Trophoblast cell (in vitro differentiated cells and primary cell): ENCODE measurements around the gene RIPOR2.

Experiments
- DNase-seq, 2 donors: peaks; one replicate each; pipeline ENCODE4 v3.0.0-alpha.2; 2016
- H2AFZ ChIP-seq: 2 replicates; pipeline ENCODE4 v1.6.1; 2013; ENCODE audit warnings: low read length, moderate library complexity, mild to moderate bottlenecking; ENCODE audit not compliant: insufficient read depth, poor library complexity
- H2AK5ac ChIP-seq: 2 replicates; pipeline ENCODE4 v1.6.1; 2013; ENCODE audit warnings: mild to moderate bottlenecking, low read length
- H2BK120ac ChIP-seq: 2 replicates; pipeline ENCODE4 v1.6.1; 2013; ENCODE audit warnings: low read length, mild to moderate bottlenecking, moderate library complexity; ENCODE audit not compliant: insufficient read depth, poor library complexity
- H2BK12ac ChIP-seq: 2 replicates; pipeline ENCODE4 v1.6.1; 2013; ENCODE audit warnings: mild to moderate bottlenecking, low read length, moderate library complexity
- H2BK5ac ChIP-seq: 2 replicates; pipeline ENCODE4 v1.6.1; 2013; ENCODE audit warnings: low read length, low read depth, moderate library complexity, mild to moderate bottlenecking; ENCODE audit not compliant: poor library complexity
- H3K14ac ChIP-seq: 2 replicates; pipeline ENCODE4 v1.6.1; 2013; ENCODE audit warnings: mild to moderate bottlenecking, low read length
- H3K18ac ChIP-seq: 2 replicates; pipeline ENCODE4 v1.6.1; 2013; ENCODE audit warnings: mild to moderate bottlenecking, low read length
- H3K23ac ChIP-seq: 2 replicates; pipeline ENCODE4 v1.6.1; 2013; ENCODE audit warnings: low read length
- H3K27ac ChIP-seq: 2 replicates; pipeline ENCODE4 v1.5.1; 2013; ENCODE audit warnings: low read depth, mild to moderate bottlenecking, inconsistent platforms, low read length, moderate library complexity
- H3K27me3 ChIP-seq: 2 replicates; pipeline ENCODE4 v1.6.1; 2013; ENCODE audit warnings: inconsistent platforms, mild to moderate bottlenecking, low read length, moderate library complexity; ENCODE audit not compliant: insufficient read depth
- H3K36me3 ChIP-seq, 2 experiments: 1 replicate in 1 of 2; 2 replicates in 1 of 2; pipeline ENCODE4 v1.6.1; 2013; ENCODE audit warnings: low read length in 2 of 2, mild to moderate bottlenecking in 2 of 2, moderate library complexity in 1 of 2; ENCODE audit not compliant: insufficient read depth in 2 of 2, control insufficient read depth in 1 of 2
- H3K4ac ChIP-seq: 2 replicates; pipeline ENCODE4 v1.6.1; 2013; ENCODE audit warnings: low read depth, mild to moderate bottlenecking, low read length, moderate library complexity
- H3K4me1 ChIP-seq, 2 experiments: 1 replicate in 1 of 2; 2 replicates in 1 of 2; pipeline ENCODE4 v1.6.1; 2013; ENCODE audit warnings: low read length in 2 of 2, mild to moderate bottlenecking in 2 of 2, moderate library complexity in 1 of 2; ENCODE audit not compliant: insufficient read depth in 2 of 2, control insufficient read depth in 1 of 2
- H3K4me2 ChIP-seq: 2 replicates; pipeline ENCODE4 v1.6.1; 2013; ENCODE audit warnings: inconsistent platforms, mild to moderate bottlenecking, low read length, moderate library complexity
- H3K4me3 ChIP-seq: 2 replicates; pipeline ENCODE4 v1.5.1; 2013; ENCODE audit warnings: mild to moderate bottlenecking, low read depth, low read length, inconsistent platforms
- H3K79me1 ChIP-seq: one replicate; pipeline ENCODE4 v1.6.1; 2013; ENCODE audit warnings: low read length
- H3K79me2 ChIP-seq: 2 replicates; pipeline ENCODE4 v1.6.1; 2013; ENCODE audit warnings: low read length, mild to moderate bottlenecking; ENCODE audit not compliant: control insufficient read depth, insufficient read depth, poor library complexity
- H3K9ac ChIP-seq: 2 replicates; pipeline ENCODE4 v1.6.1; 2013; ENCODE audit warnings: mild to moderate bottlenecking, low read length
- H3K9me3 ChIP-seq: 2 replicates; pipeline ENCODE4 v1.6.1; 2013; ENCODE audit warnings: low read depth, mild to moderate bottlenecking, control low read depth, inconsistent platforms, low read length; ENCODE audit not compliant: insufficient read depth
- H4K12ac ChIP-seq: 2 replicates; pipeline ENCODE4 v1.6.1; 2013; ENCODE audit warnings: low read depth, mild to moderate bottlenecking, low read length, moderate library complexity
- H4K8ac ChIP-seq: 2 replicates; pipeline ENCODE4 v1.6.1; 2013; ENCODE audit warnings: low read depth, mild to moderate bottlenecking, low read length, moderate library complexity
- H4K91ac ChIP-seq: one replicate; pipeline ENCODE4 v1.6.1; 2013; ENCODE audit warnings: low read depth, mild to moderate bottlenecking, low read length, moderate library complexity
- WGBS: extraction: QIAGEN DNeasy Blood & Tissue Kit; methylation state at CpG from one replicate; pipeline ENCODE4 v1.1.7; 2013; ENCODE audit warnings: missing lambda C conversion rate; ENCODE audit not compliant: insufficient read length, insufficient coverage; ENCODE audit errors: extremely low coverage; 5-methylcytosine and 5-hydroxymethylcytosine counted together

Gene RIPOR2

GRCh38 chr6:24851086-24851485, 84.7 kb downstream of the RIPOR2 start:
- Histone ChIP-seq H3K27ac (no peak overlapping the region), H2BK12ac (no peak overlapping the region), H3K79me2 (no peaks in the 10 kb centered on the region), H4K8ac (no peak overlapping the region), H4K91ac (no peak overlapping the region), H3K27me3 (no peaks in the 10 kb centered on the region), H3K23ac (no peak overlapping the region), H2BK120ac (no peak overlapping the region), H2AK5ac (no peak overlapping the region), H4K12ac (no peak overlapping the region), H3K9me3 (no peaks in the 10 kb centered on the region), H2AFZ (no peak overlapping the region), H3K9ac (no peak overlapping the region), H3K4ac (no peak overlapping the region), H3K36me3 (peaks cover 23 to 39% of the 10 kb centered on the region in 2 experiments), H3K4me3 (no peak overlapping the region), H3K4me2 (no peak overlapping the region), H3K14ac (no peak overlapping the region), H3K18ac (no peak overlapping the region), H3K4me1 (no peaks in the 10 kb centered on the region), H2BK5ac (no peak overlapping the region), H3K79me1 (no peaks in the 10 kb centered on the region)
- DNase-seq: no peak
- WGBS: no CpG with 5 or more reads among the region's 2 CpGs

- Histone ChIP-seq H3K14ac (no peak overlapping the region), H2BK12ac (no peak overlapping the region), H3K18ac (no peak overlapping the region), H3K27me3 (no peaks in the 10 kb centered on the region), H3K79me2 (no peaks in the 10 kb centered on the region), H2AFZ (no peak overlapping the region), H3K4me1 (no peaks in the 10 kb centered on the region), H3K27ac (no peak overlapping the region), H2BK5ac (no peak overlapping the region), H2AK5ac (no peak overlapping the region), H3K9me3 (no peaks in the 10 kb centered on the region), H4K91ac (no peak overlapping the region), H3K4me3 (no peak overlapping the region), H4K12ac (no peak overlapping the region), H3K9ac (no peak overlapping the region), H4K8ac (no peak overlapping the region), H3K4me2 (no peak overlapping the region), H2BK120ac (no peak overlapping the region), H3K23ac (no peak overlapping the region), H3K36me3 (peaks cover 29 to 45% of the 10 kb centered on the region in 2 experiments), H3K79me1 (no peaks in the 10 kb centered on the region), H3K4ac (no peak overlapping the region)
- WGBS: no CpG with 5 or more reads among the region's 7 CpGs
- DNase-seq: no peak
These were observed 86.0 kb downstream of the RIPOR2 start for GRCh38 chr6:24849713-24850112.

- Histone ChIP-seq H3K36me3 (peaks cover 27 to 43% of the 10 kb centered on the region in 2 experiments), H2BK12ac (no peak overlapping the region), H3K27me3 (no peaks in the 10 kb centered on the region), H2BK5ac (no peak overlapping the region), H4K8ac (no peak overlapping the region), H3K4ac (no peak overlapping the region), H3K23ac (no peak overlapping the region), H2BK120ac (no peak overlapping the region), H4K91ac (no peak overlapping the region), H2AFZ (no peak overlapping the region), H3K4me1 (no peaks in the 10 kb centered on the region), H3K14ac (no peak overlapping the region), H2AK5ac (no peak overlapping the region), H3K27ac (no peak overlapping the region), H4K12ac (no peak overlapping the region), H3K9ac (no peak overlapping the region), H3K79me1 (no peaks in the 10 kb centered on the region), H3K18ac (no peak overlapping the region), H3K79me2 (no peaks in the 10 kb centered on the region), H3K9me3 (no peaks in the 10 kb centered on the region), H3K4me2 (no peak overlapping the region), H3K4me3 (no peak overlapping the region)
- whole genome bisulfite sequencing: no CpG with 5 or more reads among the region's 4 CpGs
- no peak for DNase-seq
These were observed 87.3 kb downstream of the RIPOR2 start for GRCh38 chr6:24848461-24848860.

GRCh38 chr6:24847402-24847801, 88.4 kb downstream of the RIPOR2 start:
- H3K9me3 ChIP-seq: peaks cover 1% of the 10 kb centered on the region
- H4K12ac ChIP-seq: no peak overlapping the region
- H2AK5ac ChIP-seq: no peak overlapping the region
- no peak overlapping the region for H3K9ac ChIP-seq
- H3K4ac ChIP-seq: no peak overlapping the region
- H3K4me2 ChIP-seq: no peak overlapping the region
- no peak overlapping the region for H2BK120ac ChIP-seq
- H2BK5ac ChIP-seq: no peak overlapping the region
- H3K14ac ChIP-seq: no peak overlapping the region
- no peak overlapping the region for H3K18ac ChIP-seq
- no peak overlapping the region for H2BK12ac ChIP-seq
- whole genome bisulfite sequencing: no CpG with 5 or more reads among the region's 7 CpGs
- no peak overlapping the region for H3K27ac ChIP-seq
- H3K79me2 ChIP-seq: no peaks in the 10 kb centered on the region
- H3K23ac ChIP-seq: peak overlapping the region; percentile 54
- no peak overlapping the region for H4K91ac ChIP-seq
- no peaks in the 10 kb centered on the region for H3K27me3 ChIP-seq
- no peak overlapping the region for H4K8ac ChIP-seq
- H3K79me1 ChIP-seq: no peaks in the 10 kb centered on the region
- no peak overlapping the region for H2AFZ ChIP-seq
- H3K4me3 ChIP-seq: no peak overlapping the region
- H3K36me3 ChIP-seq: peaks cover 33 to 46% of the 10 kb centered on the region in 2 experiments
- DNase-seq: no peak
- H3K4me1 ChIP-seq: no peaks in the 10 kb centered on the region
